HEK293T (cell line): ENCODE results near the gene RAPH1.
"Not testable (repeated sequence)": the region's sequence is repeated elsewhere in the genome, so short reads cannot be mapped to it uniquely, and the experiment has no call there.

Experiments
- CTCF ChIA-PET: fragments of 350-600 bp; formaldehyde crosslinking; extraction: SDS; loops from one replicate; lab custom pipeline; 2021; ENCODE audit warnings: antibody characterized with exemption, inconsistent platforms; lab: Yijun Ruan, JAX
- POLR2A ChIA-PET: fragments of 350-600 bp; formaldehyde crosslinking; extraction: SDS; loops from one replicate; lab custom pipeline; 2020; ENCODE audit warnings: antibody characterized with exemption, inconsistent platforms; lab: Yijun Ruan, JAX
- DNase-seq: peaks from one replicate; pipeline ENCODE4 v3.0.0; 2012; ENCODE audit warnings: mixed read lengths; ENCODE audit errors: extremely low spot score
- ARNT ChIP-seq: fragments of 450-650 bp; IDR thresholded peaks from 2 replicates; pipeline ENCODE4 v1.6.1; 2017; ENCODE audit warnings: mild to moderate bottlenecking
- BHLHE40 ChIP-seq: fragments of 450-650 bp; IDR thresholded peaks from 2 replicates; pipeline ENCODE4 v1.6.1; 2016; ENCODE audit warnings: mild to moderate bottlenecking, moderate library complexity, borderline replicate concordance
- CTBP1 ChIP-seq: fragments of 450-650 bp; IDR thresholded peaks from 2 replicates; pipeline ENCODE4 v1.6.1; 2016; ENCODE audit warnings: borderline replicate concordance
- ELF4 ChIP-seq: fragments of 450-650 bp; IDR thresholded peaks from 2 replicates; pipeline ENCODE4 v1.6.1; 2017; ENCODE audit warnings: antibody characterized with exemption
- FOXA1 ChIP-seq: fragments of 450-650 bp; IDR thresholded peaks from 2 replicates; pipeline ENCODE4 v1.6.1; 2016; ENCODE audit warnings: mild to moderate bottlenecking
- FOXK2 ChIP-seq: fragments of 450-650 bp; IDR thresholded peaks from 2 replicates; pipeline ENCODE4 v1.6.1; 2016; ENCODE audit warnings: mild to moderate bottlenecking
- FOXM1 ChIP-seq: fragments of 450-650 bp; IDR thresholded peaks from 2 replicates; pipeline ENCODE4 v1.6.1; 2017; ENCODE audit warnings: mild to moderate bottlenecking, borderline replicate concordance
- HDGF ChIP-seq: fragments of 450-650 bp; IDR thresholded peaks from 2 replicates; pipeline ENCODE4 v1.6.1; 2017; ENCODE audit warnings: antibody characterized with exemption, borderline replicate concordance
- L3MBTL2 ChIP-seq: fragments of 450-650 bp; conservative IDR thresholded peaks from 2 replicates; pipeline ENCODE4 v1.6.1; 2016; ENCODE audit warnings: mild to moderate bottlenecking
- LEF1 ChIP-seq: fragments of 450-650 bp; IDR thresholded peaks from 2 replicates; pipeline ENCODE4 v1.6.1; 2017; ENCODE audit warnings: mild to moderate bottlenecking, borderline replicate concordance
- NFRKB ChIP-seq: fragments of 450-650 bp; IDR thresholded peaks from 2 replicates; pipeline ENCODE4 v1.6.1; 2016; ENCODE audit warnings: mild to moderate bottlenecking, moderate library complexity
- SP1 ChIP-seq: fragments of 450-650 bp; IDR thresholded peaks from 2 replicates; pipeline ENCODE4 v1.6.1; 2017
- SUZ12 ChIP-seq: fragments of 450-650 bp; IDR thresholded peaks from 2 replicates; pipeline ENCODE4 v1.6.1; 2016; ENCODE audit warnings: mild to moderate bottlenecking
- TARDBP ChIP-seq: fragments of 450-650 bp; IDR thresholded peaks from 2 replicates; pipeline ENCODE4 v1.6.1; 2016
- ZNF384 ChIP-seq: fragments of 450-650 bp; IDR thresholded peaks from 2 replicates; pipeline ENCODE4 v1.6.1; 2016
- TF ChIP-seq, protein P1 (sequence below): fragments of 450-650 bp; IDR thresholded peaks from 2 replicates; pipeline ENCODE4 v1.6.1; 2016

RAPH1 gene

DNA sequence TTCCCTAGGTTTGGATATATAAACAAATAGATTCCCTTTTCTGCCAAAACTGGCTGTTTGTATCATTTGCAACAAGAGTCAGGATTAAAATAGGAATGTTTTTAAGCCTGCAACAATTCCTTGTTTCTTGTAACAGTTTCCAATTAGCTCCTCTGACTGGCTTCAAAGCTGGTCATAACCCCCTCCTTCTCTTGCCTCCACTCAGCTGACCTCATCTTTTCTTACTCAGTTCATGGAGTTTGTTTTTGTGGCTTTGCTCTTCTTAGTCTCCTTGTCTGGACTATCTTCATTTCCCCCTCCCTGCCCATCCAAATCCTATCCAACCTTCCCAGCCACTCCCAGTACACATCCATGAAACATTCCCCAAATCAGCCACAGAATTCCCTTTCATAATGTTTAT, 14.3 kb upstream of the RAPH1 start:
- ChIA-PET CTCF (no interaction called here), POLR2A (interaction anchor here (1.0 kb wide), 1 partner anchor 15 kb away, joined by 3 read pairs; no protein-coding TSS in a partner anchor)
- TF ChIP-seq LEF1 (no peak), NFRKB (no peak), FOXK2 (no peak), FOXM1 (no peak), ZNF384 (no peak), TARDBP (no peak), SP1 (no peak), L3MBTL2 (no peak), CTBP1 (no peak), BHLHE40 (no peak), ELF4 (no peak), HDGF (no peak), SUZ12 (no peak)
- TF ChIP-seq, protein P1, sequence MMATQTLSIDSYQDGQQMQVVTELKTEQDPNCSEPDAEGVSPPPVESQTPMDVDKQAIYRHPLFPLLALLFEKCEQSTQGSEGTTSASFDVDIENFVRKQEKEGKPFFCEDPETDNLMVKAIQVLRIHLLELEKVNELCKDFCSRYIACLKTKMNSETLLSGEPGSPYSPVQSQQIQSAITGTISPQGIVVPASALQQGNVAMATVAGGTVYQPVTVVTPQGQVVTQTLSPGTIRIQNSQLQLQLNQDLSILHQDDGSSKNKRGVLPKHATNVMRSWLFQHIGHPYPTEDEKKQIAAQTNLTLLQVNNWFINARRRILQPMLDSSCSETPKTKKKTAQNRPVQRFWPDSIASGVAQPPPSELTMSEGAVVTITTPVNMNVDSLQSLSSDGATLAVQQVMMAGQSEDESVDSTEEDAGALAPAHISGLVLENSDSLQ: no peak
- no peak for DNase-seq

DNA sequence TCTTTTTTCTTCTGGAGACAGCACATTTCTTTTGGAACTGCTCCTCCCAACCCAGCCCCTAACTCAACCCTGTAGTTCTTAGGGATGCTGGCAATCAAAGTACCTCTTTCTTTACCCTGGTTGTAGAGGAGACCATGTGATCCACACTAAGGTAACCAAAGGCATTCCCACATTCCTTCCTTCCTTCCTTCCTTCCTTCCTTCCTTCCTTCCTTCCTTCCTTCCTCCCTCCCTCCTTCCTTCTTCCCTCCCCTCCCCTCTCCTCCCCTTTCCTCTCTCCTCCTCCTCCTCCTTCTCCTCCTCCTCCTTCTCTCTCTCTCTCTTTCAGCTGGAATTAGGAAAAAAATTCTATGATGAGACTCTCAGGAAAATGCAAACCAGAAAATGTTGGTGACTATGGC, 13.8 kb upstream of the RAPH1 start:
- ChIA-PET CTCF (no interaction called here), POLR2A (interaction anchor here (1.0 kb wide), 1 partner anchor 16 kb away, joined by 3 read pairs; no protein-coding TSS in a partner anchor)

DNA sequence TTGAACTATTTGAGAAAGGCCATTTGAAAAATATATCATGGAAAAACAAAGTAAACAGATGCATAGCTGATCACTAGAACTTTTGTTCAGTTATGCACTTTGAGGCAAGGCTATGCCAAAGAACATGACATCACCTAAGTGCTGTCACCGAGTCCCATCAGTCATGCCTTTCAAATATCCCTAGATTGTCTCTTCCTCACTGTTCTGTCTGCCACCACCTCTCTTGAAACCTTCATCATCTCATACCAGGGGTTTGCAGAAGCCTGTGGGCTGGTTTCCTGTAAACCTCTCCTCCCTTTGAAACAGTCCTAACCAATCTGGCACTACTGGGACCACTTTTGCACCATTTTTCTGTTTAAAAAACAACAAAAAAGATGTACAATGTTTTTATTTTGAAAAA, 12.3 kb upstream of the RAPH1 start:
- ChIA-PET CTCF (no interaction called here), POLR2A (no interaction called here)
- DNase-seq: no peak
- no peak for TF ChIP-seq TARDBP
- no peak for TF ChIP-seq L3MBTL2
- no peak for TF ChIP-seq CTBP1
- TF ChIP-seq FOXM1: no peak
- TF ChIP-seq, protein P1: no peak
- no peak for TF ChIP-seq SP1
- TF ChIP-seq FOXK2: no peak
- no peak for TF ChIP-seq LEF1
- TF ChIP-seq ARNT: no peak
- TF ChIP-seq FOXA1: no peak
- TF ChIP-seq ZNF384: no peak

More for the DNA sequence above, 13.8 kb upstream of the RAPH1 start:
- no peak for TF ChIP-seq NFRKB
- no peak for TF ChIP-seq ARNT
- TF ChIP-seq LEF1: no peak
- no peak for TF ChIP-seq ZNF384
- no peak for TF ChIP-seq FOXK2
- TF ChIP-seq FOXA1: no peak
- TF ChIP-seq BHLHE40: no peak
- no peak for TF ChIP-seq SP1
- no peak for TF ChIP-seq HDGF
- TF ChIP-seq TARDBP: no peak
- no peak for TF ChIP-seq SUZ12
- TF ChIP-seq, protein P1: no peak
- no peak for TF ChIP-seq ELF4
- no peak for TF ChIP-seq L3MBTL2
- no peak for TF ChIP-seq CTBP1
- no peak for TF ChIP-seq FOXM1
- DNase-seq: no peak

DNA sequence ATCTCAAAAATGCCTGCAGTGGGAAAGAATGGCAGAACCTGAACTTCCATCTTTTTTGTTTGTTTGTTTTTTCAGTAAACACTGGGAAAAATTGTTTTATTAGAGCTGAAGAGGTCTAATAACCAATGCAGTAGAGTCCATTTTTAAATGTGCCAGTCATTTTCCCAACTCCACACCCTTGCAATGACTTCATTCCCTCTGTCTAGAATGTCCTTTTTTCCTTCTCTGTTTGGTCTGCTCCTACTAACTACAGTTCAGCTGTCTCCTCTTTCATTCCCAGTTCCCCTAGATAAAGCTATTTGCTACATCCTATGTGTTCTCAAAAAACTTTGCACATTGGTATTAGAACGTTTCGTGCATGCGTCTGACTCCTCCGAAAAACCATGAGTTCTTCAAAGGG, 9.3 kb upstream of the RAPH1 start:
- DNase-seq: no peak
- TF ChIP-seq FOXA1 (no peak), ELF4 (no peak)
- CTCF ChIA-PET: no interaction called here
- POLR2A ChIA-PET: no interaction called here

DNA sequence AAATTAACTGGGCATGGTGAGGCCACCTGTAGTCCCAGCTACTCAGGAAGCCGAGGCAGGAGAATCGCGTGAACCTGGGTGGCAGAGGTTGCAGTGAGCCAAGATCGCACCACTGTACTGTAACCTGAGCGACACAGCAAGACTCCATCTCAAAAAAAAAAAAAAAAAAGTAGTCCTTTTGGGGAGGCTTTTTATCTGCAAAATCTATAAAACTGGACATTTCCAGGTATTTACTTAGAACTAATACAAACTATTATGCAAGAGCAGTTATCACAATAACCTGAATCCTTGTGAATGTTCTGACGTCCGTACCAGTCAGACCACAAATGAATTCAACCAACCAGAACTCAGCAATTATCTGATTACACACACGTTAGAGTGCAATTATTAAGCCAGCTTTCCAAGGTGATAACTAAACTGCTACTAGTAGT, 8.8 kb upstream of the RAPH1 start:
- DNase-seq: no peak
- ChIA-PET POLR2A (no interaction called here), CTCF (no interaction called here)
- TF ChIP-seq, protein P1: no peak
- no peak for TF ChIP-seq L3MBTL2
- TF ChIP-seq FOXM1: no peak
- TF ChIP-seq FOXK2: no peak
- no peak for TF ChIP-seq TARDBP
- no peak for TF ChIP-seq SP1
- no peak for TF ChIP-seq BHLHE40
- no peak for TF ChIP-seq ZNF384

DNA sequence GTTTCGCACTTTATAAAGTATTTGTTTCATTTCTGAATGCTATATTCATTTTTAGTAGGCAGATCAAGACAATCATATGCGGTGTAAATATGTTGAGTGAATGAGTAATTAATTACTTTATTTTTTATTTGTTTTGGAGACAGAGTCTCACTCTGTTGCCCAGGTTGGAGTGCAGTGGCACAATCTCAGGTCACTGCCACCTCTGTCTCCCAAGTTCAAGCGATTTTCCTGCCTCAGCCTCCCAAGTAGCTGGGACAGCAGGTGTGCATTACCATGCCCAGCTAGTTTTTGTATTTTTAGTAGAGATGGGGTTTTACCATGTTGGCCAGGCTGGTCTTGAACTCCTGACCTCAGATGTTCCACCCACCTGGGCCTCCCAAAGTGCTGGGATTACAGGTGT, 5.5 kb upstream of the RAPH1 start:
- POLR2A ChIA-PET, DNase-seq, CTCF ChIA-PET: not testable (repeated sequence)

DNA sequence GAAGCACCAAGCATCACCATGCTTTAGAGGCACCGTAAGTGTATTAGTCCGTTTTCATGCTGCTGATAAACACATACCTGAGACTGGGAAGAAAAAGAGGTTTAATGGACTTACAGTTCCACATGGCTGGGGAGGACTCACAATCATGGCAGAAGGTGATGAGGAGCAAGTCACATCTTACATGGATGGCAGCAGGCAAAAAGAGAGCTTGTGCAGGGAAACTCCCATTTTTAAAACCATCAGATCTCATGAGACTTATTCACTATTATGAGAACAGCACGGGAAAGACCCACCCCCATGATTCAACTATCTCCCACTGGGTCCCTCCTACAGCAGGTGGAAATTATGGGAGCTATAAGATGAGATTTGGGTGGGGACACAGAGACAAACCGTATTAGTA, 3.1 kb upstream of the RAPH1 start:
- CTCF ChIA-PET, DNase-seq, POLR2A ChIA-PET: not testable (repeated sequence)

DNA sequence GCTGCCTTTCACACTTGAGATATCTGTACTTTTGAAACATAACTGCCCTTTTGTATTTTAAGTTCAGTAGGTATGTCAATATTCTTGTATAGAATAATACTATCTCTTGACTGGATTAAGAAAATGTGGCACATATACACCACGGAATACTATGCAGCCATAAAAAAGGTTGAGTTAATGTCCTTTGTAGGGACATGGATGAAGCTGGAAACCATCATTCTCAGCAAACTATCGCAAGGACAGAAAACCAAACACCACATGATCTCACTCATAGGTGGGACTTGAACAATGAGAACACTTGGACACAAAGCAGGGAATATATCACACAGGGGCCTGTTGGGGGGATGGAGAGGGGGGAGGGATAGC, 1.5 kb upstream of the RAPH1 start:
- POLR2A ChIA-PET: interaction anchor here (1.7 kb wide), 1 partner anchor 9 kb away, joined by 5 read pairs; no protein-coding TSS in a partner anchor
- CTCF ChIA-PET, DNase-seq: not testable (repeated sequence)
